OCI-LY7 (cell line): Measurements from ENCODE around the gene ANKRD7. TPM values are rescaled to one million over a fixed set of nuclear protein-coding genes. Genes with fewer than 3 reads are reported as not detected.

Experiments used
- BruUV-seq: library from RNA; stranded (reverse); fragments of 400-500 nt; replicated peaks from 2 replicates; lab custom pipeline; 2021; lab: Mats Ljungman, UMichigan
- CTCF ChIA-PET: fragments of 300-600 bp; sonication (Branson Sonifier 250); formaldehyde crosslinking; loops from one replicate; lab custom pipeline; 2022; ENCODE audit warnings: antibody characterized with exemption; ENCODE audit not compliant: unreplicated experiment; lab: Charles Lee
- POLR2A ChIA-PET: fragments of 300-600 bp; sonication (Branson Sonifier 250); formaldehyde crosslinking; loops from one replicate; lab custom pipeline; 2022; ENCODE audit warnings: antibody characterized with exemption; lab: Charles Lee
- DNase-seq: peaks from one replicate; pipeline ENCODE4 v3.0.0-alpha.2; 2015; ENCODE audit warnings: low spot score
- H2AFZ ChIP-seq: fragments of 200-600 bp; sonication (generic), shearing (Covaris generic); 2 replicates; pipeline ENCODE4 v1.6.1; 2014; ENCODE audit warnings: mild to moderate bottlenecking, antibody characterized with exemption, low read length, moderate library complexity
- H3K27ac ChIP-seq: fragments of 200-600 bp; sonication (generic); 2 replicates; pipeline ENCODE4 v1.5.1; 2014; ENCODE audit warnings: mixed run types, low read depth, mild to moderate bottlenecking, moderate library complexity, low read length, inconsistent platforms; ENCODE audit not compliant: poor library complexity, severe bottlenecking
- H3K36me3 ChIP-seq: fragments of 200-600 bp; sonication (generic); 2 replicates; pipeline ENCODE4 v1.6.1; 2014; ENCODE audit warnings: mild to moderate bottlenecking, antibody characterized with exemption, low read length, moderate library complexity, mixed read lengths; ENCODE audit not compliant: insufficient read depth
- H3K4me1 ChIP-seq: fragments of 200-600 bp; sonication (generic); 2 replicates; pipeline ENCODE4 v1.5.1; 2014; ENCODE audit warnings: mild to moderate bottlenecking, low read length; ENCODE audit not compliant: insufficient read depth, poor library complexity, severe bottlenecking
- H3K4me2 ChIP-seq: fragments of 200-600 bp; sonication (generic); 2 replicates; pipeline ENCODE4 v1.6.1; 2014; ENCODE audit warnings: mild to moderate bottlenecking, low read length
- H3K4me3 ChIP-seq: fragments of 200-600 bp; sonication (generic); 2 replicates; pipeline ENCODE4 v1.5.1; 2014; ENCODE audit warnings: mild to moderate bottlenecking, low read depth, low read length; ENCODE audit not compliant: poor library complexity, severe bottlenecking
- H3K79me2 ChIP-seq: fragments of 200-600 bp; sonication (generic); 2 replicates; pipeline ENCODE4 v1.6.1; 2016; ENCODE audit warnings: low read depth, mild to moderate bottlenecking, low read length, moderate library complexity, mixed read lengths; ENCODE audit not compliant: insufficient read depth
- H3K9me2 ChIP-seq: fragments of 200-600 bp; sonication (generic); 2 replicates; pipeline ENCODE4 v1.6.1; 2016; ENCODE audit warnings: mild to moderate bottlenecking, low read length, mixed read lengths; ENCODE audit not compliant: insufficient read depth
- H3K9me3 ChIP-seq: fragments of 200-600 bp; sonication (generic); 2 replicates; pipeline ENCODE4 v1.6.1; 2014; ENCODE audit warnings: mild to moderate bottlenecking, mixed run types, low read length, mixed read lengths
- H4K20me1 ChIP-seq: fragments of 200-600 bp; sonication (generic); 2 replicates; pipeline ENCODE4 v1.6.1; 2014; ENCODE audit warnings: mild to moderate bottlenecking, antibody characterized with exemption, low read length, moderate library complexity, mixed read lengths; ENCODE audit not compliant: insufficient read depth
- CTCF ChIP-seq: fragments of 200-600 bp; sonication (generic); conservative IDR thresholded peaks from 2 replicates; pipeline ENCODE4 v1.5.1; 2014; ENCODE audit warnings: mild to moderate bottlenecking, antibody characterized with exemption, low read length, moderate library complexity, mixed read lengths
- EZH2phosphoT487 ChIP-seq: fragments of 200-600 bp; sonication (generic); IDR thresholded peaks from 2 replicates; pipeline ENCODE4 v1.6.1; 2018; ENCODE audit warnings: low read depth, borderline replicate concordance, mild to moderate bottlenecking, mixed run types, antibody characterized with exemption, low read length, moderate library complexity, mixed read lengths
- intact Hi-C: fragments of 100-400 bp; cut with micrococcal nuclease; formaldehyde crosslinking; loops from one replicate; pipeline ENCODE4 v1.10.0; 2022; ENCODE audit not compliant: unreplicated experiment
- total RNA-seq, 2 experiments: library from RNA; depleted of rRNA in 1 of 2; stranded (reverse); fragments of >200 nt in 1 of 2; shearing (Covaris generic) in 1 of 2; gene quantifications; 2 replicates each; pipeline ENCODE4 v1.2.3, GENCODE V29; 2014 to 2022

Gene ANKRD7
- total RNA-seq, 2 experiments from 2014 or later, result 0.38 to 2.3 TPM

GRCh38 chr7:118195837-118196474, 28.5 kb upstream of the ANKRD7 start:
- POLR2A ChIA-PET, result interaction anchor here (0.6 kb wide), 2 partner anchors 39 to 1087 kb away, joined by 3 to 5 read pairs; no protein-coding TSS in a partner anchor
- H3K4me3 ChIP-seq, result no peak overlapping the region
- no TSS peak for BruUV-seq

GRCh38 chr7:118202061-118202460, 22.4 kb upstream of the ANKRD7 start:
- Histone ChIP-seq H3K4me2 (no peak overlapping the region), H3K9me2 (no peaks in the 10 kb centered on the region), H3K27ac (no peak overlapping the region), H3K4me3 (no peak overlapping the region), H3K9me3 (no peaks in the 10 kb centered on the region), H2AFZ (no peak overlapping the region), H4K20me1 (no peaks in the 10 kb centered on the region), H3K36me3 (peaks cover 2% of the 10 kb centered on the region; the same call in 1 of the 2 replicates), H3K4me1 (no peaks in the 10 kb centered on the region), H3K79me2 (no peaks in the 10 kb centered on the region)
- no peak for DNase-seq
- no peak for TF ChIP-seq CTCF
- no peak for TF ChIP-seq EZH2phosphoT487
- BruUV-seq, result no TSS peak
- ChIA-PET CTCF (no interaction called here), POLR2A (interaction anchor here (0.6 to 1.0 kb wide), 2 partner anchors 17 to 19 kb away, joined by 3 to 9 read pairs; no protein-coding TSS in a partner anchor)
- intact Hi-C loops, result no loop called here

More at GRCh38 chr7:118195837-118196474, 28.5 kb upstream of the ANKRD7 start:
- Histone ChIP-seq H3K4me1 (no peaks in the 10 kb centered on the region), H2AFZ (no peak overlapping the region), H3K79me2 (peaks cover 6% of the 10 kb centered on the region; the same call in 1 of the 2 replicates), H3K9me3 (no peaks in the 10 kb centered on the region), H4K20me1 (peaks cover 5% of the 10 kb centered on the region), H3K9me2 (no peaks in the 10 kb centered on the region), H3K27ac (no peak overlapping the region), H3K36me3 (peaks cover 49% of the 10 kb centered on the region), H3K4me2 (no peak overlapping the region)
- DNase-seq, result peak; percentile 75
- CTCF ChIA-PET, result no interaction called here
- TF ChIP-seq CTCF, result peak; percentile 93
- TF ChIP-seq EZH2phosphoT487, result no peak
- intact Hi-C loops, result no loop called here
